Adrenal gland (tissue), 12 donors: ENCODE measurements around the gene CMTR1. TPM values are rescaled to one million over a fixed set of nuclear protein-coding genes. Genes with fewer than 3 reads are reported as not detected.

ENCODE experiments used
- DNase-seq, 7 donors: peaks; one replicate each; pipeline ENCODE4 v3.0.0-alpha.2; 2019 to 2020
- H3K27ac ChIP-seq, 5 donors: fragments of 200-600 bp; sonication (generic) in 4 of 5; 1 replicate in 3 of 5; 2 replicates in 2 of 5; pipeline versions ENCODE4 v1.5.1 to v1.8.0; 2016 to 2020; ENCODE audit warnings: mild to moderate bottlenecking in 1 of 5
- H3K27me3 ChIP-seq: fragments of 200-600 bp; 2 replicates; pipeline ENCODE4 v1.8.0; 2021
- H3K36me3 ChIP-seq, 2 donors: fragments of 200-600 bp; replicated peaks in 1 of 2; 1 replicate in 1 of 2; 2 replicates in 1 of 2; pipeline versions ENCODE4 v1.5.1 to v1.8.0; 2018 to 2022
- H3K4me1 ChIP-seq, 2 donors: fragments of 200-600 bp; replicated peaks in 1 of 2; 1 replicate in 1 of 2; 2 replicates in 1 of 2; pipeline versions ENCODE4 v1.5.1 to v1.8.0; 2018 to 2021
- H3K4me3 ChIP-seq, 4 donors: fragments of 200-600 bp; sonication (generic) in 3 of 4; one replicate each; pipeline ENCODE4 v1.5.1; 2016 to 2018
- H3K9me3 ChIP-seq, 3 donors: fragments of 200-600 bp; sonication (generic) in 1 of 3; replicated peaks in 1 of 3; 1 replicate in 2 of 3; 2 replicates in 1 of 3; pipeline versions ENCODE4 v1.5.1 to v1.8.0; 2016 to 2021
- POLR2A ChIP-seq, 2 donors: fragments of 450-650 bp; IDR thresholded peaks; one replicate each; pipeline ENCODE4 v1.6.1; 2017; ENCODE audit warnings: antibody characterized with exemption in 2 of 2, mild to moderate bottlenecking in 2 of 2, moderate library complexity in 1 of 2
- WGBS, 4 donors: extraction: QIAGEN DNeasy Blood & Tissue Kit in 2 of 4; methylation state at CpG; one replicate each; pipeline versions ENCODE4 v1.1.5 to v1.1.7; 2013 to 2017; 5-methylcytosine and 5-hydroxymethylcytosine counted together
- intact Hi-C, 2 donors: fragments of 100-400 bp; cut with DNase I; formaldehyde crosslinking; loops; one replicate each; pipeline versions ENCODE4 v1.14.1 to v1.15.0; 2022 to 2023
- polyA plus RNA-seq, 3 donors: library from polyadenylated mRNA; stranded (reverse); fragments of 200-250 nt in 2 of 3; fragments of 350-450 nt in 1 of 3; fragmentation: Illumina TruSeq in 1 of 3; extraction: RNeasy Lipid Tissue Mini Kit (QIAGEN cat#74804) in 1 of 3; gene quantifications; one replicate each; pipeline ENCODE4 v1.2.3, GENCODE V29; 2013 to 2014
- total RNA-seq, 9 donors: library from RNA; depleted of rRNA in 4 of 9; stranded (reverse); fragments of >200 nt in 4 of 9; fragments of 120-200 nt in 1 of 9; fragmentation: NEBNext Ultra II Directional in 1 of 9; extraction: Animal tissue kit (Norgen Biotek cat#: 25700) in 1 of 9; gene quantifications; one replicate each; pipeline versions ENCODE4 v1.1.0 to v1.2.4, GENCODE V29; 2013 to 2023
- TF ChIP-seq, protein P1 (sequence below), 6 experiments: fragments of 450-650 bp in 4 of 6; fragments of 200-600 bp in 2 of 6; sonication (generic) in 1 of 6; IDR thresholded peaks; 1 replicate in 5 of 6; 2 replicates in 1 of 6; pipeline versions ENCODE4 v1.5.1 to v1.8.0; 2016 to 2021; ENCODE audit warnings: antibody characterized with exemption in 6 of 6, mild to moderate bottlenecking in 2 of 6, moderate library complexity in 1 of 6
- donor health status: healthy with polysubstance abuse.
- donor health status: Bipolar disorder and iron deficiency.
- donor health status: DM: yes; HTN: yes; CAD: no.
- donor health status: DM: no; HTN: no; CAD: no.
- donor health status: DM: no; HTN: no; CAD: no.
- donor health status: DM: yes; HTN: yes; CAD: no.

The CMTR1 gene
- total and polyA plus RNA-seq, 12 donors, result 21.0 to 48.1 (median 31.9) TPM

DNA sequence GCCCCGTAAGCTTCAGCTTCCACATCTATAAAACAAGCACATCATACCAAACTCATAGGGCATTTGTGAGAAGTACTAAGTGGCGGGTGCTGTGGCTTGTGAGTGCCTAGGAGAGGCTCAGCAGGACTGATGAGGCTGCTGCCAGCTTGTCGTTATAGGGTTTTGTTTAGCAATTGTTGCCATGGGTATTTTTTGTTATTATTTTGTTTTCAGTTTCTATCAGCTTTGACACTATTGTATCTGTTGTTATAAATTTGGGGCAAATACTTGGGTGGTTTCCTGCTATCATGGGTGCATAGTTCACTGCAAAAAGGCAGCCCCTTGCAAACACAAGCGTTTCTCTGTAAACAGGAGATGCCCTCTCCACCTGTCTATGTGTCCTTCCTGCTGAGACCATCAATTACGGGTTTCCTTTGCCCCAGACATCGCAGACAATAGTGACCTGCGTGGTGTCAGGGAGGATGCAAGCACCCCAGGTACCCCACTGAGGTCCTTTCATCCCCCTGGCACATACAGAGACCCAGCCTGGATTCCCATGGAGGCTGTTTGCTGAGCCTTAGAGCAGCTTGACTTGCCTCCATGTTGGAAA lies 69.8 kb downstream of the CMTR1 start:
- H3K4me3 ChIP-seq, result no peak overlapping the region
- intact Hi-C loops, result no loop called here
- DNase-seq, result no peak
- H3K4me1 ChIP-seq, result peaks cover 3 to 9% of the 10 kb centered on the region in 2 donors
- H3K9me3 ChIP-seq, result no peaks in the 10 kb centered on the region
- TF ChIP-seq POLR2A (IDR thresholded peaks at IDR 0.05), result no peak
- TF ChIP-seq, protein P1, sequence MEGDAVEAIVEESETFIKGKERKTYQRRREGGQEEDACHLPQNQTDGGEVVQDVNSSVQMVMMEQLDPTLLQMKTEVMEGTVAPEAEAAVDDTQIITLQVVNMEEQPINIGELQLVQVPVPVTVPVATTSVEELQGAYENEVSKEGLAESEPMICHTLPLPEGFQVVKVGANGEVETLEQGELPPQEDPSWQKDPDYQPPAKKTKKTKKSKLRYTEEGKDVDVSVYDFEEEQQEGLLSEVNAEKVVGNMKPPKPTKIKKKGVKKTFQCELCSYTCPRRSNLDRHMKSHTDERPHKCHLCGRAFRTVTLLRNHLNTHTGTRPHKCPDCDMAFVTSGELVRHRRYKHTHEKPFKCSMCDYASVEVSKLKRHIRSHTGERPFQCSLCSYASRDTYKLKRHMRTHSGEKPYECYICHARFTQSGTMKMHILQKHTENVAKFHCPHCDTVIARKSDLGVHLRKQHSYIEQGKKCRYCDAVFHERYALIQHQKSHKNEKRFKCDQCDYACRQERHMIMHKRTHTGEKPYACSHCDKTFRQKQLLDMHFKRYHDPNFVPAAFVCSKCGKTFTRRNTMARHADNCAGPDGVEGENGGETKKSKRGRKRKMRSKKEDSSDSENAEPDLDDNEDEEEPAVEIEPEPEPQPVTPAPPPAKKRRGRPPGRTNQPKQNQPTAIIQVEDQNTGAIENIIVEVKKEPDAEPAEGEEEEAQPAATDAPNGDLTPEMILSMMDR (IDR thresholded peaks at IDR 0.05), result no peak
- peak overlapping the region in 1 of 5 donors; percentile 44 for H3K27ac ChIP-seq
- H3K36me3 ChIP-seq, result no peaks in the 10 kb centered on the region
- no peaks in the 10 kb centered on the region for H3K27me3 ChIP-seq
- WGBS, 4 donors, result 60 to 78% (median 67%) methylated on average over 7 of the region's 7 CpGs

DNA sequence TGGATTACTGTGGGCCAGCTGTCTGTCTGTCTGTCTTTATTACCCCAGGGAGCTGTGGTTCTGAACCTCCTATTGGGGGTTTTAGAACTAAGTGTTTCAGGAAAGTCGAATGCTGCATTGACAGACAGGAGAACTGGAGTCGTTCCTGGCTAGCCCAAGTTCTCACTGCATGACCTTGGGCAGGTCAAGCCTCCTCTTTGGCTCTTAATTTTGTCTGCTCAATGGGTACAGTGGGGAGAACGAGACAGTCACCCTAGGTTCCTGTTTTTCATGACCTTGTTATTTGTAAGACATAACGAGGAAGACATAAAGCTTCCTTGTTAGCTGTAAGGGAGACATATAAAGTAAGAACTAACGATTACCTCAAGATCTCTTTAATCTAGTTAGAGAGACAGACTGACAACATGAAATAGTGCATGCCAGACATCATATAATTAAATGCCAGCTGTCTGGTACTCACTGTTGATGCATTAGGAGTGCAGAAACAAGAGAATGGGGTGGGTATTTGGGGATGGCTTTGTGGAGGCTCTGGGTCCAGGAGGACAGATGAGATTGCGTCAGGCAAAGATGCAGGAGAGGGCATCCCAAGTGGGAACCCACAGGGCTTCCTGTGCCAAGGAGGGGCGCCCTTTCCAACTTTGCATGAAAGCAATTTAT lies 70.4 kb downstream of the CMTR1 start:
- intact Hi-C loops, result no loop called here
- TF ChIP-seq POLR2A (IDR thresholded peaks at IDR 0.05), result no peak
- TF ChIP-seq, protein P1 (IDR thresholded peaks at IDR 0.05), result no peak
- no peaks in the 10 kb centered on the region for H3K36me3 ChIP-seq
- H3K4me1 ChIP-seq, result peaks cover 3 to 9% of the 10 kb centered on the region in 2 donors
- no peaks in the 10 kb centered on the region for H3K9me3 ChIP-seq
- H3K27ac ChIP-seq, result no peak overlapping the region
- no peak overlapping the region for H3K4me3 ChIP-seq
- 49 to 58% (median 54%) methylated on average over 6 to 7 of the region's 7 CpGs for WGBS, 4 donors
- no peak for DNase-seq
- H3K27me3 ChIP-seq, result no peaks in the 10 kb centered on the region

DNA sequence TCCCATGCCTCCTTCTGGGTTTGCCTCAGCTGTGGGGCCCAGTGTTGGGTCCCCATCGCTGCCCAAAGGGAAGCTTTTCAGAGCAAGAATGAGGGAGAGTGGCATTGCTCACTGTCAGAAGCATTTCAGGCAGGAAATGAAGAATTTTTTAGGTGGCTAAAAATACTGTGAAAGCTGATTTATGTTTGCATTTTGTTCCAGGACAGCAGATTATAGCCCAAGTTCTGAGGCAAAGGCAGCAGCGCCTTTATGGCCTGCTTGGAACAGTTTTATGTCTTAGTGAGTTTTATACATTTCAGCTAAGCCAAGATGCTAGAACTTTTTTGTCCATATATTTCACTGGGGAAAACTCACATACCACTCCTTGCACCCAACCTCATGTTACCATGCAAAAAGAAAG lies 71.0 kb downstream of the CMTR1 start:
- Histone ChIP-seq H3K27ac (no peak overlapping the region), H3K4me3 (no peak overlapping the region), H3K36me3 (no peaks in the 10 kb centered on the region), H3K27me3 (no peaks in the 10 kb centered on the region), H3K9me3 (no peaks in the 10 kb centered on the region), H3K4me1 (peaks cover 2 to 7% of the 10 kb centered on the region in 2 donors)
- no peak for TF ChIP-seq POLR2A (IDR thresholded peaks at IDR 0.05)
- no peak for DNase-seq
- WGBS, 4 donors, result 61 to 79% (median 70%) methylated on average over 2 of the region's 2 CpGs
- intact Hi-C loops, result no loop called here

DNA sequence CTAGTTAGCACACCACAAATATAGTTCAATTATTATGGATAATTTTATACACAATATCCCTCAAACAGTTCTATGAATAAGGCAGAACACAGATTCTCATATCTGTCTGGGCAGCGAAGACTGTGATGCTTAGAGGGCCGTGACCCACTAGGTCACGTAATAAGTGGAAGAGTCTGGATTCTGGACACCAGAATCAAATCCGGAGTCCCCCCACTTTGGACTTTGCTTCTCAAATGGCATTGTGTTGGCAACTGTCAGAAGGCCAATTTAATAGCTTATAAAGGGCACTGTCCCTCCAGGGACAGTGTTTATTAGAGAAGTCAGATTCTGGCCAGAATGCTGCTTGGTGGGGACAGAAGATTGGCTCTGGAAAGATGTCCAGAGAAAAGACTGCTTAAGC lies 73.5 kb downstream of the CMTR1 start:
- Histone ChIP-seq H3K27ac (no peak overlapping the region), H3K4me3 (no peak overlapping the region), H3K9me3 (no peaks in the 10 kb centered on the region), H3K27me3 (no peaks in the 10 kb centered on the region), H3K4me1 (no peaks in the 10 kb centered on the region), H3K36me3 (no peaks in the 10 kb centered on the region)
- WGBS, 4 donors, result 63 to 93% (median 73%) methylated on average over 4 of the region's 4 CpGs
- no peak for DNase-seq
- intact Hi-C loops, result no loop called here
- TF ChIP-seq, protein P1 (IDR thresholded peaks at IDR 0.05), result no peak
- no peak for TF ChIP-seq POLR2A (IDR thresholded peaks at IDR 0.05)

DNA sequence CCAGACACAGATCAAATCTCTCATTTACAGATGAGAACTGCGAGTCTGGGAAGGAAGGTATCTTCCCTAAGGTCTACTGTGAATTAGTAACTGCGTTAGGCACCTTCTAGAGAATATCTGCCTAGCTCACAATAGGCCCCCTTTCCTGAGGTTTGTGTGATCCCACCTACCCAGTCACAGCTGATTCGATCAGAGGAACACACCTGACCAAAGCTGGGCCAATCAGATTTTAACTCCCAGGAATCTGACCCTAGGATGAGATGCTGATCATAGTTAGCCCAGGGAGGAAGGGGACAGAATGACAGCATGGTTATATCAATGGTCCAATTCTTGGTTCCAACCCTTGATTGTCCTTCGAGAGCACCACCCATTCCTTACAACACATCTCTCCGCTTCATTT lies 74.1 kb downstream of the CMTR1 start:
- Histone ChIP-seq H3K36me3 (no peaks in the 10 kb centered on the region), H3K4me1 (no peaks in the 10 kb centered on the region), H3K27me3 (no peaks in the 10 kb centered on the region), H3K9me3 (no peaks in the 10 kb centered on the region), H3K27ac (no peak overlapping the region), H3K4me3 (no peak overlapping the region)
- DNase-seq, result no peak
- TF ChIP-seq, protein P1 (IDR thresholded peaks at IDR 0.05), result no peak
- TF ChIP-seq POLR2A (IDR thresholded peaks at IDR 0.05), result no peak
- intact Hi-C loops, result no loop called here
- 82 to 92% (median 89%) methylated on average over 5 of the region's 5 CpGs for WGBS, 4 donors
